ENCODE results near the gene PEX13. TPM values are rescaled to one million over a fixed set of nuclear protein-coding genes. Genes with fewer than 3 reads are reported as not detected.

Gene PEX13
- total and polyA plus RNA-seq, 2 donors (not counting 3 experiments of a cell fraction or from before 2014, with no cell fraction given) = 18.0 to 21.0 TPM

GRCh38 chr2:61021228-61021660 is 3.7 kb downstream of the PEX13 start:
- Histone ChIP-seq H3K9me1 (replicated peaks; ENCODE audit: control insufficient read depth, extremely low read depth, insufficient read depth, low read length) (no peaks in the 10 kb centered on the region), H3K9me3 (replicated peaks; ENCODE audit: control insufficient read depth, insufficient read depth, low read length) (no peaks in the 10 kb centered on the region), H3K79me2 (ENCODE audit: control insufficient read depth, insufficient read depth, low read length) (peaks cover 62% of the 10 kb centered on the region), H3K4me2 (ENCODE audit: insufficient read depth, low read length) (no peak overlapping the region), H3K4me1 (ENCODE audit: control insufficient read depth, extremely low read depth, insufficient read depth, low read length) (peaks cover 12% of the 10 kb centered on the region), H2AFZ (ENCODE audit: low read depth, low read length) (no peak overlapping the region), H3K4me3 (replicated peaks in 1 of 3; ENCODE audit: insufficient read depth in 1 of 3, low read depth in 1 of 3, low read length in 3 of 3) (no peak overlapping the region), H3K36me3 (ENCODE audit: control insufficient read depth in 2 of 2, extremely low read depth in 1 of 2, insufficient read depth in 2 of 2, low read length in 2 of 2) (peaks cover 2 to 4% of the 10 kb centered on the region in 2 experiments), H4K20me1 (replicated peaks; ENCODE audit: control insufficient read depth, extremely low read depth, insufficient read depth, low read length) (no peaks in the 10 kb centered on the region), H3K27ac (ENCODE audit: insufficient read depth, low read depth, low read length) (no peak overlapping the region), H3K9ac (replicated peaks; ENCODE audit: extremely low read depth, insufficient read depth, low read length) (no peak overlapping the region), H3K27me3 (ENCODE audit: control insufficient read depth in 2 of 2, insufficient read depth in 2 of 2, low read length in 2 of 2) (no peaks in the 10 kb centered on the region)
- CTCF ChIA-PET = interaction anchor here (0.6 kb wide), 1 partner anchor 528 kb away, joined by 4 read pairs; no protein-coding TSS in a partner anchor
- FAIRE-seq (no peak), DNase-seq (ENCODE audit: low read depth, low spot score) (no peak)
- dilution Hi-C loops (cut with MboI; ENCODE audit: extremely low pct_ligation_motif_present, low sequenced_read_pairs) = no loop called here
- BruUV-seq (replicated peaks) = no TSS peak
- POLR2A ChIA-PET = no interaction called here
- intact Hi-C loops (cut with micrococcal nuclease) = no loop called here
- TF ChIP-seq FOS (IDR thresholded peaks at IDR 0.05; ENCODE audit: borderline replicate concordance, insufficient read depth, low read length) = no peak
- TF ChIP-seq POLR2AphosphoS5 (IDR thresholded peaks at IDR 0.05; ENCODE audit: insufficient read depth, low read depth, low read length) = no peak
- TF ChIP-seq GATA2 (IDR thresholded peaks at IDR 0.05; ENCODE audit: insufficient read depth, insufficient read length, low read depth, low read length) = no peak
- no peak for TF ChIP-seq MAX (IDR thresholded peaks at IDR 0.05; ENCODE audit: insufficient read depth, insufficient read length)
- TF ChIP-seq POLR2A (IDR thresholded peaks at IDR 0.05; ENCODE audit: low read depth, low read length) = no peak
- TF ChIP-seq CTCF (IDR thresholded peaks at IDR 0.05; ENCODE audit: extremely low read depth in 1 of 2, insufficient read depth in 1 of 2, low read depth in 1 of 2, low read length in 2 of 2) = no peak
- TF ChIP-seq JUN (IDR thresholded peaks at IDR 0.05; ENCODE audit: borderline replicate concordance, insufficient read depth, insufficient read length, low read depth) = no peak
- TF ChIP-seq EZH2 (IDR thresholded peaks at IDR 0.05; ENCODE audit: borderline replicate concordance, low read depth, low read length, severe bottlenecking) = no peak
- no peak for TF ChIP-seq MYC (IDR thresholded peaks at IDR 0.05; ENCODE audit: low read depth, low read length)
